Tibial nerve (tissue), 4 donors: Measurements from ENCODE around the gene DLGAP4.

Experiments used
- EP300 ChIP-seq, 2 donors: sonication (generic); formaldehyde crosslinking; IDR thresholded peaks; one replicate each; pipeline ENCODE4 v1.6.1; 2017; ENCODE audit warnings: antibody characterized with exemption in 2 of 2, mild to moderate bottlenecking in 1 of 2
- POLR2A ChIP-seq, 2 donors: fragments of 450-650 bp; IDR thresholded peaks; one replicate each; pipeline ENCODE4 v1.6.1; 2017; ENCODE audit warnings: antibody characterized with exemption in 2 of 2, mild to moderate bottlenecking in 2 of 2, moderate library complexity in 2 of 2
- TF ChIP-seq, protein P1 (sequence below), 5 experiments: fragments of 200-600 bp in 3 of 5; fragments of 450-650 bp in 2 of 5; sonication (generic) in 3 of 5; IDR thresholded peaks; one replicate each; pipeline ENCODE4 v1.5.1; 2016 to 2019; ENCODE audit warnings: antibody characterized with exemption in 5 of 5, mild to moderate bottlenecking in 3 of 5, moderate library complexity in 2 of 5

- TF ChIP-seq, protein P1, sequence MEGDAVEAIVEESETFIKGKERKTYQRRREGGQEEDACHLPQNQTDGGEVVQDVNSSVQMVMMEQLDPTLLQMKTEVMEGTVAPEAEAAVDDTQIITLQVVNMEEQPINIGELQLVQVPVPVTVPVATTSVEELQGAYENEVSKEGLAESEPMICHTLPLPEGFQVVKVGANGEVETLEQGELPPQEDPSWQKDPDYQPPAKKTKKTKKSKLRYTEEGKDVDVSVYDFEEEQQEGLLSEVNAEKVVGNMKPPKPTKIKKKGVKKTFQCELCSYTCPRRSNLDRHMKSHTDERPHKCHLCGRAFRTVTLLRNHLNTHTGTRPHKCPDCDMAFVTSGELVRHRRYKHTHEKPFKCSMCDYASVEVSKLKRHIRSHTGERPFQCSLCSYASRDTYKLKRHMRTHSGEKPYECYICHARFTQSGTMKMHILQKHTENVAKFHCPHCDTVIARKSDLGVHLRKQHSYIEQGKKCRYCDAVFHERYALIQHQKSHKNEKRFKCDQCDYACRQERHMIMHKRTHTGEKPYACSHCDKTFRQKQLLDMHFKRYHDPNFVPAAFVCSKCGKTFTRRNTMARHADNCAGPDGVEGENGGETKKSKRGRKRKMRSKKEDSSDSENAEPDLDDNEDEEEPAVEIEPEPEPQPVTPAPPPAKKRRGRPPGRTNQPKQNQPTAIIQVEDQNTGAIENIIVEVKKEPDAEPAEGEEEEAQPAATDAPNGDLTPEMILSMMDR (IDR thresholded peaks at IDR 0.05): no peak
- no peak for TF ChIP-seq POLR2A (IDR thresholded peaks at IDR 0.05)
- TF ChIP-seq EP300 (IDR thresholded peaks at IDR 0.05): no peak
Measured at GRCh38 chr20:36275441-36276189, 30.5 kb upstream of the DLGAP4 start.
